Vagina (tissue), 2 donors: ENCODE data around the gene TSPAN9.

ENCODE experiments used
- CTCF ChIP-seq, 3 experiments: fragments of 450-650 bp in 2 of 3; fragments of 200-600 bp in 1 of 3; sonication (generic) in 1 of 3; IDR thresholded peaks; one replicate each; pipeline ENCODE4 v1.5.1; 2017 to 2019; ENCODE audit warnings: antibody characterized with exemption in 3 of 3, mild to moderate bottlenecking in 2 of 3, moderate library complexity in 2 of 3
- POLR2A ChIP-seq, 2 donors: fragments of 450-650 bp; IDR thresholded peaks; one replicate each; pipeline ENCODE4 v1.6.1; 2017; ENCODE audit warnings: antibody characterized with exemption in 2 of 2, mild to moderate bottlenecking in 2 of 2, moderate library complexity in 2 of 2

- TF ChIP-seq CTCF (IDR thresholded peaks at IDR 0.05): no peak
- no peak for TF ChIP-seq POLR2A (IDR thresholded peaks at IDR 0.05)
These were observed 153.7 kb downstream of the TSPAN9 start for GRCh38 chr12:3230758-3231375.
